Left lung (tissue), 10 donors: ENCODE data around the gene AXIN1. TPM values are rescaled to one million over a fixed set of nuclear protein-coding genes. Genes with fewer than 3 reads are reported as not detected.
A peak's percentile ranks its signal among the peaks of the same experiment; 100 is the strongest.
"Not testable (repeated sequence)": the region's sequence is repeated elsewhere in the genome, so short reads cannot be mapped to it uniquely, and the experiment has no call there.

ENCODE experiments used
- ATAC-seq: fragments of 200-7000 bp; cut with Tn5 transposase; one replicate; pipeline ENCODE4 v1.9.1; 2020; ENCODE audit warnings: moderate library complexity
- DNase-seq, 4 donors: peaks; one replicate each; pipeline ENCODE4 v3.0.0-alpha.2; 2013 to 2020
- H3K27ac ChIP-seq, 2 donors: fragments of 200-600 bp; sonication (generic) in 1 of 2; one replicate each; pipeline versions ENCODE4 v1.5.0 to v1.8.0; 2020 to 2021
- H3K27me3 ChIP-seq, 2 donors: fragments of 200-600 bp; sonication (generic) in 1 of 2; one replicate each; pipeline versions ENCODE4 v1.5.0 to v1.8.0; 2020 to 2021
- H3K36me3 ChIP-seq, 2 donors: fragments of 200-600 bp; sonication (generic) in 1 of 2; one replicate each; pipeline versions ENCODE4 v1.5.0 to v1.8.0; 2020 to 2021
- H3K4me1 ChIP-seq, 2 donors: fragments of 200-600 bp; one replicate each; pipeline ENCODE4 v1.8.0; 2021
- H3K4me3 ChIP-seq, 2 donors: fragments of 200-600 bp; sonication (generic) in 1 of 2; one replicate each; pipeline versions ENCODE4 v1.5.0 to v1.8.0; 2020 to 2021; ENCODE audit warnings: mild to moderate bottlenecking in 1 of 2
- H3K9me3 ChIP-seq, 2 donors: fragments of 200-600 bp; sonication (generic) in 1 of 2; one replicate each; pipeline versions ENCODE4 v1.5.0 to v1.8.0; 2020 to 2021
- intact Hi-C, 2 donors: fragments of 100-400 bp; cut with DNase I; formaldehyde crosslinking; loops; one replicate each; pipeline versions ENCODE4 v1.11.2 to v1.14.2; 2022
- polyA plus RNA-seq, 6 donors: library from polyadenylated mRNA; unstranded; fragments of 120-200 nt; gene quantifications; one replicate each; pipeline ENCODE4 v1.2.1, GENCODE V29; 2013; ENCODE audit not compliant: insufficient read length in 6 of 6
- total RNA-seq, 2 donors: library from RNA; stranded (reverse); fragmentation: NEBNext Ultra II Directional; extraction: Animal tissue kit (Norgen Biotek cat#: 25700); gene quantifications; one replicate each; pipeline ENCODE4 v1.2.1, GENCODE V29; 2021
- TF ChIP-seq, protein P1 (sequence below), 2 donors: fragments of 200-600 bp; sonication (generic) in 1 of 2; IDR thresholded peaks; one replicate each; pipeline versions ENCODE4 v1.5.0 to v1.8.0; 2021; ENCODE audit warnings: antibody characterized with exemption in 2 of 2
- donor health status: DM: no; HTN: yes; CAD: no.
- donor health status: DM: no; HTN: no; CAD: no.

The AXIN1 gene
- total and polyA plus RNA-seq, 8 donors: 14.0 to 23.4 (median 18.0) TPM

DNA sequence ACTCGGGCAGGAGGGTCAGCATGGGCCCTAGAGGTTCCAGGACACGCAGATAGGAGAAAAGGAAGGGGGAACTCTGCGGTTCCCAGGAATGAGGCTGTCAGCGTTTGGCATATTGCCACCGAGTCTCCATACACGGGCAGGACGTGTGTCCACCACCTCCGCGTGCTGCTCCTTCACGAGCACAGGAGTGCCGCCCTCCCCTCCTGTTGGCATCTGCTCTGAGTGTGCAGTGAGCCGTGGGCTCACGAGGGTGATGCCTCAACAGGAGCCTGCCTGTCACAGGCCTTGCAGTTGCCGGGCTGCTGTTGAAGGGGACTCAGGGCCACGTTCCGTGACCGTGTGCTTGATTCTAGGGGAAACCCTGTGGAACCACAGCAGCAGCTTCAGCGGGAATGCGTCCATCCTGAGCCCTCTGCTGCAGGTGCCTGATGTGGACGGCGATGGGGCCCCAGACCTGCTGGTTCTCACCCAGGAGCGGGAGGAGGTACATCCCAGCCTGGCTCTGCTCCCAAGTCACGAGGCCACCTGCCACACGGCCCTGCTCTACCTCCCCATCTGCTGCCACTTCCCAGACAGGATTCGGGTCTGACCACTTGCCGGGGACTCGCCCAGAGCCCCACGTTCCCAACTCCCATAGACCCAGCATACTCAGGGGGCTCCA, 91.4 kb downstream of the AXIN1 start:
- ATAC-seq (no peak), DNase-seq (no peak)
- Histone ChIP-seq H3K27me3 (no peaks in the 10 kb centered on the region), H3K36me3 (peaks cover 0 to 67% of the 10 kb centered on the region in 2 donors), H3K4me3 (no peak overlapping the region), H3K27ac (no peak overlapping the region), H3K4me1 (no peaks in the 10 kb centered on the region), H3K9me3 (no peaks in the 10 kb centered on the region)
- TF ChIP-seq, protein P1, sequence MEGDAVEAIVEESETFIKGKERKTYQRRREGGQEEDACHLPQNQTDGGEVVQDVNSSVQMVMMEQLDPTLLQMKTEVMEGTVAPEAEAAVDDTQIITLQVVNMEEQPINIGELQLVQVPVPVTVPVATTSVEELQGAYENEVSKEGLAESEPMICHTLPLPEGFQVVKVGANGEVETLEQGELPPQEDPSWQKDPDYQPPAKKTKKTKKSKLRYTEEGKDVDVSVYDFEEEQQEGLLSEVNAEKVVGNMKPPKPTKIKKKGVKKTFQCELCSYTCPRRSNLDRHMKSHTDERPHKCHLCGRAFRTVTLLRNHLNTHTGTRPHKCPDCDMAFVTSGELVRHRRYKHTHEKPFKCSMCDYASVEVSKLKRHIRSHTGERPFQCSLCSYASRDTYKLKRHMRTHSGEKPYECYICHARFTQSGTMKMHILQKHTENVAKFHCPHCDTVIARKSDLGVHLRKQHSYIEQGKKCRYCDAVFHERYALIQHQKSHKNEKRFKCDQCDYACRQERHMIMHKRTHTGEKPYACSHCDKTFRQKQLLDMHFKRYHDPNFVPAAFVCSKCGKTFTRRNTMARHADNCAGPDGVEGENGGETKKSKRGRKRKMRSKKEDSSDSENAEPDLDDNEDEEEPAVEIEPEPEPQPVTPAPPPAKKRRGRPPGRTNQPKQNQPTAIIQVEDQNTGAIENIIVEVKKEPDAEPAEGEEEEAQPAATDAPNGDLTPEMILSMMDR (IDR thresholded peaks at IDR 0.05): no peak
- intact Hi-C loops: no loop called here

DNA sequence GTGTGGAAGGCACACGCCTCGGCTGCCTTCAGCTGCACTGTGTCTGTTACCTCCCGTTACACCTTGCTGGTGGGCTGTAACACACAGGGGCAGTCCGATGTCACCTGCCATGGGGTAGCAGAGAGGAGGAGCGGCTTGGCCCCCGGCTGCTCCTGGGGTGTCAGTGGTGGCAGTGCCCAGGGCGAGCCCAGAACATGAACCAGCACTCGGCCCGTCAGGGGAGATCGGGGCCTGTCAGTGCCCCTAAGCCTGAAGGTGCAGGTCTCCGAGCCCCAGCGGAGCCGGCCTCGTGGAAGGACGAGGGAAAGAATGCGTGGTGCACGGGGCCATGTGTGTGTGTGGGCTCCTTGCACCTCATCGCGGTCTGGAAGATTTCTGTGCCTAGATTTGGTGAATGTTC, 92.2 kb downstream of the AXIN1 start:
- H3K27ac ChIP-seq: no peak overlapping the region
- DNase-seq (no peak), ATAC-seq (no peak)
- TF ChIP-seq, protein P1 (IDR thresholded peaks at IDR 0.05): no peak
- H3K4me3 ChIP-seq: no peak overlapping the region
- H3K9me3 ChIP-seq: no peaks in the 10 kb centered on the region
- peaks cover 0 to 73% of the 10 kb centered on the region in 2 donors for H3K36me3 ChIP-seq
- intact Hi-C loops: no loop called here
- no peaks in the 10 kb centered on the region for H3K27me3 ChIP-seq
- no peaks in the 10 kb centered on the region for H3K4me1 ChIP-seq

DNA sequence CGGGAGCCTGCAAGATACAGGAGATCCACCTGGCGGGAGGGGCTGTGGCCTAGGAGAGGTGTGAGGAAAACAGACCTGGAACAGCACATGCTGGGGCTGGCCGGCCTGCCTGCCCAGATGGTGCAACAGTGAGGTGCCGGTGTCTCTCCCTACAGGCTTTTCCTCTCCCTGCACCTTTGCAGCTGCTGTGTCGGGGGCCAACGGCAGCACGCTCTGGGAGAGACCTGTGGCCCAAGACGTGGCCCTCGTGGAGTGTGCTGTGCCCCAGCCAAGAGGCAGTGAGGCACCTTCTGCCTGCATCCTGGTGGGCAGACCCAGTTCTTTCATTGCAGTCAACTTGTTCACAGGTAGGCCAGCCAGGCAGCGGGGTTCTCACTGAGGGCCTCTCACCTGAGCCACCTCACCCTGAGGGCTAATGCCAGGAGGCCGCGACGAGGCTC, 92.7 kb downstream of the AXIN1 start:
- ATAC-seq (no peak), DNase-seq (no peak)
- Histone ChIP-seq H3K4me1 (no peaks in the 10 kb centered on the region), H3K4me3 (no peak overlapping the region), H3K36me3 (peaks cover 0 to 73% of the 10 kb centered on the region in 2 donors), H3K27me3 (no peaks in the 10 kb centered on the region), H3K9me3 (no peaks in the 10 kb centered on the region), H3K27ac (no peak overlapping the region)
- intact Hi-C loops: no loop called here
- TF ChIP-seq, protein P1 (IDR thresholded peaks at IDR 0.05): no peak

DNA sequence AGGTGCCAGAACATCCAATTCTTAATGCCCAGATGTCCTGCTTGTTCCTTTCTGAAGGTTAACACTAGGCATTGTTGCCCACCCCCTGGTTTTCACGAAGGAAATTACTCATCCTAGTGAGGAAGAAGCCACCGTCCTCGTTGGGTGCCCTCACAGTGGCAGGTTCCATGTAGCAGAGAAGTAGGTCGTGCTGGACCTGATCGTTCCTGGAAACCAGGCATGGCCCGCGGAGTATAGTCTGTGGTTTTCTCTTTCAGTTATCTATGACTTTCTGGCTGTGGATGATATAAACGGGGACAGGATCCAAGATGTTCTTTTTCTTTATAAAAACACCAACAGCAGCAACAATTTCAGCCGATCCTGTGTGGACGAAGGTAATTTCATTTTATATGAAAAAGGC, 93.3 kb downstream of the AXIN1 start:
- ATAC-seq (no peak), DNase-seq (no peak)
- TF ChIP-seq, protein P1 (IDR thresholded peaks at IDR 0.05): no peak
- Histone ChIP-seq H3K9me3 (no peaks in the 10 kb centered on the region), H3K4me1 (no peaks in the 10 kb centered on the region), H3K27me3 (no peaks in the 10 kb centered on the region), H3K36me3 (peaks cover 0 to 73% of the 10 kb centered on the region in 2 donors), H3K4me3 (no peak overlapping the region), H3K27ac (no peak overlapping the region)
- intact Hi-C loops: no loop called here

DNA sequence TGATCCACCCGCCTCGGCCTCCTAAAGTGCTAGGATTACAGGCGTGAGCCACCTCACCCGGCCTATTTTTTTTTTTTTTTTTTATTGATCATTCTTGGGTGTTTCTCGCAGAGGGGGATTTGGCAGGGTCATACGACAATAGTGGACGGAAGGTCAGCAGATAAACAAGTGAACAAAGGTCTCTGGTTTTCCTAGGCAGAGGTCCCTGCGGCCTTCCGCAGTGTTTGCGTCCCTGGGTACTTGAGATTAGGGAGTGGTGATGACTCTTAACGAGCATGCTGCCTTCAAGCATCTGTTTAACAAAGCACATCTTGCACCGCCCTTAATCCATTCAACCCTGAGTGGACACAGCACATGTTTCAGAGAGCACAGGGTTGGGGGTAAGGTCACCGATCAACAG, 94.4 kb downstream of the AXIN1 start:
- H3K27me3 ChIP-seq, ATAC-seq, intact Hi-C loops, H3K4me1 ChIP-seq, H3K9me3 ChIP-seq, H3K4me3 ChIP-seq, DNase-seq, H3K27ac ChIP-seq: not testable (repeated sequence)
- H3K36me3 ChIP-seq: peaks cover 0 to 64% of the 10 kb centered on the region in 2 donors

DNA sequence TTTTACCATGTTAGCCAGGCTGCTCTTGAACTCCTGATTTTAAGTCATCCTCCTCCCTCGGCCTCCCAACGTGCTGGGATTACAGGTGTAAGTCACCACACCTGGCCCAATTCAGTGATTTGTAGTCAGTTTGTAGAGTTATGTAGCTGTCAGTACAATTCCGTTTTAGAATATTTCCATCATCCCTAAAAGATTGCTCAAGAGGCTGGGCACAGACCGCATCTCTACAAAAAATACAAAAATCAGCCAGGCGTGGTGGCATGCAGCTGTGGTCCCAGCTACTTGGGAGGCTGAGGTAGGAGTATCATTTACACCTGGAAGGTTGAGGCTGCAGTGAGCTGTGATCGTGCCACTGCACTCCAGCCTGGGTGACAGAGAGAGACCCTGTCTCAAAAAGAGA, 97.3 kb downstream of the AXIN1 start:
- intact Hi-C loops: no loop called here
- ATAC-seq: no peak
- TF ChIP-seq, protein P1 (IDR thresholded peaks at IDR 0.05): no peak

More for the DNA sequence above, 97.3 kb downstream of the AXIN1 start:
- peaks cover 0 to 39% of the 10 kb centered on the region in 2 donors for H3K36me3 ChIP-seq
- H3K27me3 ChIP-seq: no peaks in the 10 kb centered on the region
- DNase-seq: peak in 1 of 4 donors; percentile 4
- H3K27ac ChIP-seq: no peak overlapping the region
- no peaks in the 10 kb centered on the region for H3K9me3 ChIP-seq
- peaks cover 0 to 17% of the 10 kb centered on the region in 2 donors for H3K4me1 ChIP-seq
- no peak overlapping the region for H3K4me3 ChIP-seq
